ENCODE results near the gene GDF15. TPM values are rescaled to one million over a fixed set of nuclear protein-coding genes. Genes with fewer than 3 reads are reported as not detected.

Gene GDF15
- total RNA-seq, 1 experiment from 2014 or later: 425 TPM

DNA sequence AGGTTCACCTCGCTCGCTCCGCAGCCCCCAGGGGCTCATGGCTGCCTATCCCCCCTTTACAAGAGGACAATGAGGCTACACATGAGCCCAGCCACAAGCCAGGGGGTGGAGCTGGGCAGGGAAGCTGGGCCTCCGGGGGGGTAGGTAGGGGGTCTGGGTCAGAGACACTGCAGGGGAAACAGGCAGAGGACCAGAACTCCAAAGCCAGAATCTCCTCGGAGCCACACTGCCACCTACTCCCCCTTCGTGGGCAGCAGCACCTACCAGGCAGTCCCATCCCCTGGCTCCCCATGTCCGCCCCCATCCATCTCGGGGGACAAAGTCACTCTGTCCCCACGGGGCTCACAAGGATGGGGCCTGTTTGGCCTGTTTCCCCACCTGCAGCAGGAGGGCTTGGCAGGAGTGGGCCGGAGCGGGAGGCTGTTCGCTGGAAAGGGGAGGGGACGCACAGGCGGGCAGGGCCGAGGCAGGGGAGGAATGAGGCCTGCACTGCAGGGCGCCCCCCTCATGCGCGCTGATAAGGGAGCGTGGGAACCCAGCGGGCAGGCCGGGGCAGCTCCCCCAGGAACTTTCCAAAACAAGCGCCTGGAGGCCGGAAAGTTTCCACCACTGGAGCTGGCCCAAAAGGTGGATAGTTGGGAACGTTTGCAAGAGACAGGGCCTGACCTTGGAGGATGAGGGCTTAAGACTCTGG lies 52.5 kb downstream of the GDF15 start:
- H3K9me3 ChIP-seq (ENCODE audit: control insufficient read depth in 1 of 2, insufficient read depth in 1 of 2, low read depth in 1 of 2, low read length in 2 of 2): no peaks in the 10 kb centered on the region
- H3K27me3 ChIP-seq (ENCODE audit: insufficient read depth, low read length): no peaks in the 10 kb centered on the region
- H3K4me1 ChIP-seq (ENCODE audit: control insufficient read depth in 1 of 2, insufficient read depth in 2 of 2, low read length in 2 of 2): peaks cover 27 to 50% of the 10 kb centered on the region in 2 experiments
- ChIA-PET POLR2A (interaction anchor here (1.0 kb wide), 1 partner anchor 20 kb away, joined by 4 read pairs; the partner anchor contains the start of gene SSBP4), RAD21 (ENCODE audit: low non-redundant PET in 1 of 2, low total read pairs in 2 of 2, uncharacterized antibody in 2 of 2, unreplicated experiment in 2 of 2) (no interaction called here), CTCF (interaction anchor here (1.0 to 1.6 kb wide), 3 partner anchors 89 to 237 kb away, joined by 3 to 4 read pairs (median 3); no protein-coding TSS in a partner anchor)
- H3K9me2 ChIP-seq (ENCODE audit: insufficient read depth): no peaks in the 10 kb centered on the region
- intact Hi-C loops (cut with micrococcal nuclease): no loop called here
- ATAC-seq (peak; percentile 15), DNase-seq (ENCODE audit: low read depth, low spot score) (no peak)
- no peaks in the 10 kb centered on the region for H4K20me1 ChIP-seq (ENCODE audit: insufficient read depth)
- H3K79me2 ChIP-seq (ENCODE audit: insufficient read depth, low read length): peaks cover 9% of the 10 kb centered on the region; the same call in 1 of the 2 replicates
- H3K4me2 ChIP-seq (ENCODE audit: low read length): peak overlapping the region; percentile 96
- peaks cover 0 to 9% of the 10 kb centered on the region in 2 experiments; a peak in 1 of 4 replicates for H3K36me3 ChIP-seq (ENCODE audit: control insufficient read depth in 1 of 2, insufficient read depth in 2 of 2, low read length in 2 of 2)
- H3K27ac ChIP-seq (ENCODE audit: low read depth, low read length): peak overlapping the region; percentile 99
- peak overlapping the region; percentile 91 for H3K9ac ChIP-seq (ENCODE audit: low read length)
- no peak overlapping the region for H2AFZ ChIP-seq (ENCODE audit: low read depth, low read length, poor library complexity, severe bottlenecking)
- BruUV-seq (replicated peaks): TSS peak; percentile 42
- TF ChIP-seq FOSL1 (IDR thresholded peaks at IDR 0.05; ENCODE audit: low read depth) (no peak), SP1 (IDR thresholded peaks at IDR 0.05; ENCODE audit: low read depth) (peak; percentile 64), CEBPB (IDR thresholded peaks at IDR 0.05; ENCODE audit: low read depth) (no peak), POLR2A (IDR thresholded peaks at IDR 0.05; ENCODE audit: borderline replicate concordance, extremely low read depth, insufficient read depth, insufficient read length) (no peak), YY1 (IDR thresholded peaks at IDR 0.05; ENCODE audit: extremely low read depth, insufficient replicate concordance, low read depth, low read length) (no peak), EGR1 (IDR thresholded peaks at IDR 0.05; ENCODE audit: low read depth) (peak; percentile 54; the same call in 1 of the 2 replicates), ZFX (IDR thresholded peaks at IDR 0.05) (peak; percentile 25; the same call in 1 of the 2 replicates), POLR2AphosphoS5 (IDR thresholded peaks at IDR 0.05; ENCODE audit: low read depth, low read length) (peak; percentile 19), RAD21 (IDR thresholded peaks at IDR 0.05; ENCODE audit: low read depth) (no peak), SIN3A (IDR thresholded peaks at IDR 0.05; ENCODE audit: low read depth) (peak; percentile 28; the same call in 1 of the 2 replicates)
- TF ChIP-seq, protein P1, sequence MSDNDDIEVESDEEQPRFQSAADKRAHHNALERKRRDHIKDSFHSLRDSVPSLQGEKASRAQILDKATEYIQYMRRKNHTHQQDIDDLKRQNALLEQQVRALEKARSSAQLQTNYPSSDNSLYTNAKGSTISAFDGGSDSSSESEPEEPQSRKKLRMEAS (IDR thresholded peaks at IDR 0.05): no peak
- TF ChIP-seq, protein P2, sequence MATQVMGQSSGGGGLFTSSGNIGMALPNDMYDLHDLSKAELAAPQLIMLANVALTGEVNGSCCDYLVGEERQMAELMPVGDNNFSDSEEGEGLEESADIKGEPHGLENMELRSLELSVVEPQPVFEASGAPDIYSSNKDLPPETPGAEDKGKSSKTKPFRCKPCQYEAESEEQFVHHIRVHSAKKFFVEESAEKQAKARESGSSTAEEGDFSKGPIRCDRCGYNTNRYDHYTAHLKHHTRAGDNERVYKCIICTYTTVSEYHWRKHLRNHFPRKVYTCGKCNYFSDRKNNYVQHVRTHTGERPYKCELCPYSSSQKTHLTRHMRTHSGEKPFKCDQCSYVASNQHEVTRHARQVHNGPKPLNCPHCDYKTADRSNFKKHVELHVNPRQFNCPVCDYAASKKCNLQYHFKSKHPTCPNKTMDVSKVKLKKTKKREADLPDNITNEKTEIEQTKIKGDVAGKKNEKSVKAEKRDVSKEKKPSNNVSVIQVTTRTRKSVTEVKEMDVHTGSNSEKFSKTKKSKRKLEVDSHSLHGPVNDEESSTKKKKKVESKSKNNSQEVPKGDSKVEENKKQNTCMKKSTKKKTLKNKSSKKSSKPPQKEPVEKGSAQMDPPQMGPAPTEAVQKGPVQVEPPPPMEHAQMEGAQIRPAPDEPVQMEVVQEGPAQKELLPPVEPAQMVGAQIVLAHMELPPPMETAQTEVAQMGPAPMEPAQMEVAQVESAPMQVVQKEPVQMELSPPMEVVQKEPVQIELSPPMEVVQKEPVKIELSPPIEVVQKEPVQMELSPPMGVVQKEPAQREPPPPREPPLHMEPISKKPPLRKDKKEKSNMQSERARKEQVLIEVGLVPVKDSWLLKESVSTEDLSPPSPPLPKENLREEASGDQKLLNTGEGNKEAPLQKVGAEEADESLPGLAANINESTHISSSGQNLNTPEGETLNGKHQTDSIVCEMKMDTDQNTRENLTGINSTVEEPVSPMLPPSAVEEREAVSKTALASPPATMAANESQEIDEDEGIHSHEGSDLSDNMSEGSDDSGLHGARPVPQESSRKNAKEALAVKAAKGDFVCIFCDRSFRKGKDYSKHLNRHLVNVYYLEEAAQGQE (IDR thresholded peaks at IDR 0.05; ENCODE audit: low read depth): no peak
- peak overlapping the region; percentile 78 to 84 for H3K4me3 ChIP-seq (replicated peaks in 1 of 2; ENCODE audit: low read depth in 1 of 2, low read length in 2 of 2)

Small RNAs within 50 kb of the gene (microRNA-seq; reads per million reads assigned to microRNA genes)
- 10.9 reads per million, percentile 31 among the genes with 10 or more reads in this experiment for gene MIR3189 (ENCODE audit: borderline number of aligned reads)

Other genes starting within 250 kb of the GDF15 start
- gene PIK3R2, start 233.0 kb upstream of the GDF15 start, total RNA-seq (2021; ENCODE audit: unreplicated experiment): 53.4 TPM
- gene IFI30, start 212.3 kb upstream of the GDF15 start, total RNA-seq (2021; ENCODE audit: unreplicated experiment): 64.6 TPM
- 18.7 TPM for gene MPV17L2, start 192.9 kb upstream of the GDF15 start, total RNA-seq (2021; ENCODE audit: unreplicated experiment)
- gene RAB3A, start 182.1 kb upstream of the GDF15 start, total RNA-seq (2021; ENCODE audit: unreplicated experiment): 10.6 TPM
- 1.5 TPM for gene PDE4C, start 159.7 kb upstream of the GDF15 start, total RNA-seq (2021; ENCODE audit: unreplicated experiment)
- gene IQCN, start 111.7 kb upstream of the GDF15 start, total RNA-seq (2021; ENCODE audit: unreplicated experiment): 4.8 TPM
- gene JUND, start 104.5 kb upstream of the GDF15 start, total RNA-seq (2021; ENCODE audit: unreplicated experiment): 221 TPM
- gene LSM4, start 63.1 kb upstream of the GDF15 start, total RNA-seq (2021; ENCODE audit: unreplicated experiment): 400 TPM
- 30.9 TPM for gene PGPEP1, start 45.6 kb upstream of the GDF15 start, total RNA-seq (2021; ENCODE audit: unreplicated experiment)
- 0.12 TPM for gene LRRC25, start 11.5 kb downstream of the GDF15 start, total RNA-seq (2021; ENCODE audit: unreplicated experiment)
- gene SSBP4, start 33.2 kb downstream of the GDF15 start, total RNA-seq (2021; ENCODE audit: unreplicated experiment): 164 TPM
- gene ISYNA1, start 52.0 kb downstream of the GDF15 start, total RNA-seq (2021; ENCODE audit: unreplicated experiment): 365 TPM
- 22.9 TPM for gene ELL, start 135.9 kb downstream of the GDF15 start, total RNA-seq (2021; ENCODE audit: unreplicated experiment)
- 261 TPM for gene FKBP8, start 157.4 kb downstream of the GDF15 start, total RNA-seq (2021; ENCODE audit: unreplicated experiment)
- 139 TPM for gene KXD1, start 171.7 kb downstream of the GDF15 start, total RNA-seq (2021; ENCODE audit: unreplicated experiment)
- 1,743 TPM for gene UBA52, start 185.7 kb downstream of the GDF15 start, total RNA-seq (2021; ENCODE audit: unreplicated experiment)
- gene REX1BD, start 202.6 kb downstream of the GDF15 start, total RNA-seq (2021; ENCODE audit: unreplicated experiment): 97.1 TPM
- gene CRLF1, start 220.6 kb downstream of the GDF15 start, total RNA-seq (2021; ENCODE audit: unreplicated experiment): 43.0 TPM
- 14.3 TPM for gene TMEM59L, start 226.7 kb downstream of the GDF15 start, total RNA-seq (2021; ENCODE audit: unreplicated experiment)

All from HCT116 (cell line).